HAP-1 (cell line): Measurements from ENCODE around the gene GRM8.

Experiments
- DNase-seq, 2 experiments: peaks; one replicate each; pipeline ENCODE4 v3.0.0-alpha.2; 2016 to 2020; ENCODE audit warnings: low spot score in 2 of 2
- H3K27me3 ChIP-seq: fragments of 250-450 bp; sonication (Bioruptor Pico); 2 replicates; pipeline ENCODE4 v1.5.1; 2020; ENCODE audit warnings: low read depth, mild to moderate bottlenecking, moderate library complexity
- H3K36me3 ChIP-seq: fragments of 250-450 bp; sonication (Bioruptor Pico); replicated peaks from 2 replicates; pipeline ENCODE4 v1.5.1; 2020; ENCODE audit warnings: mild to moderate bottlenecking
- H3K4me1 ChIP-seq: fragments of 250-450 bp; sonication (Bioruptor Pico); 2 replicates; pipeline ENCODE4 v1.5.1; 2020; ENCODE audit warnings: mild to moderate bottlenecking
- H3K4me3 ChIP-seq: fragments of 250-450 bp; sonication (Bioruptor Pico); 2 replicates; pipeline ENCODE4 v1.5.1; 2020; ENCODE audit warnings: mild to moderate bottlenecking, moderate library complexity
- H3K9me3 ChIP-seq: fragments of 250-450 bp; sonication (Bioruptor Pico); 2 replicates; pipeline ENCODE4 v1.5.1; 2020; ENCODE audit warnings: mild to moderate bottlenecking, moderate library complexity
- in situ Hi-C: fragments of 300-500 bp; cut with MboI; formaldehyde crosslinking; loops from 3 replicates; pipeline ENCODE4 v1.14.3; 2020; ENCODE audit warnings: low sequenced_read_pairs, inconsistent platforms, mixed read lengths

The GRM8 gene

GRCh38 chr7:127251465-127252376 is 1.0 kb downstream of the GRM8 start:
- in situ Hi-C loops = loop anchor here (25.0 kb wide), 1 partner anchor 439 kb away; no protein-coding TSS in a partner anchor
- Histone ChIP-seq H3K4me3 (peak overlapping the region; percentile 62), H3K27me3 (peaks cover 23% of the 10 kb centered on the region), H3K9me3 (no peaks in the 10 kb centered on the region), H3K4me1 (no peaks in the 10 kb centered on the region), H3K36me3 (no peaks in the 10 kb centered on the region)
- peak in 1 of 2 experiments; percentile 48 for DNase-seq

DNA sequence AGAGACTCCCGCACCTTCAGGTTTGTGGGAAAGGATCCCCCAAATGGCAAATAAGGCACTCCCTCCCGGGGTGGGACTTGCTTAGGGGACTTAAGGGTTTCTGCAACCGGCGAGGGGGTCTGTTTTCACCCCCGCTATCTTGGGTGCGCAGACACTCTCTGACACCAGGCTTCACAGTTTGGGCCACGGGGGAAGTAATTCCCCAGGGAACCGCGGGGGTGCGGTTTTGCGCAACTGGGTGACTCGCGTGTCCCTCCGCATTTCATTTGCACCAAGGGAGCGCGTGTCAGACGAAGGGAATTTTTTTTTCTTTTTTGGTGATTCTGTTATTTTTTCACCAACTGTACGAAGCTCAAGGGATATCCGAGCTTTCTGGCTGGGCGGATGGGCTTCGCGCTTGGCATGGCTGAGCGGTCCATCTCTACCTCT is 1.7 kb downstream of the GRM8 start:
- peaks cover 23% of the 10 kb centered on the region for H3K27me3 ChIP-seq
- no peak for DNase-seq
- in situ Hi-C loops = loop anchor here (25.0 kb wide), 1 partner anchor 439 kb away; no protein-coding TSS in a partner anchor

DNA sequence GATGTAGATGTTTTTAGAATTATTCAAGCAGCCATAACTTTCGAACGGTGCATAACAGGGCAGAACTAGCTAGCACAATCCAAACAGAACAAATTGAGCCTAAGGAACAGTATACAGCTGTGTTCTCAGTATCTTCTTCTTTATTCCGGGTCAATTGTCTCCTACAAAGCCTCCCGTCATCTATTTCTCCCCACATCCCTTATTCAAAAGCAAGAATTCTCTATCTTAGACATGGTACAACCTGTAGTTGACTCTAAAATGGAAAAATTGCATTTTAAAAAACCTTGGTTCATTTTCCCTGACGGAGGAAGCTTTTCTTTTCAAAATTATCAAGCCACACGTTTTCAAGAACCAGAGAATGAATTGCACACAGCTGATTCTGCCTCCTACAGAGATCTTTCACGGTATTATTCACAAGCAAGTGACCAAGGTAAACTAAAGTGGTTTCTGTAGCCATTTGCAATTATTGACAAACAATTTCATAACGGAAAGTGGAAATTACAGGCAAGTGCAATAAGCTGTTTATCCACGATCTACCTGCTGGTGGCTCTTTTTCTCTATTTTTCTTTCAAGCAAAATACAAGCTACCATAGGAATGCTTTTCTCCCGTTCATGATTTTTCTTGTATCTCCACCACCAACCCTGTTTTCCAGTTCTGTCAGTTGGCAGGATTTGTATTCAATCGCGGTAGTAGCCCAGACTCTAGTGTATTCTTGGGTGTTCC is 2.3 kb downstream of the GRM8 start:
- H3K27me3 ChIP-seq = peaks cover 23% of the 10 kb centered on the region
- no peaks in the 10 kb centered on the region for H3K9me3 ChIP-seq
- no peaks in the 10 kb centered on the region for H3K36me3 ChIP-seq
- H3K4me1 ChIP-seq = no peaks in the 10 kb centered on the region
- no peak overlapping the region for H3K4me3 ChIP-seq
- in situ Hi-C loops = loop anchor here (25.0 kb wide), 1 partner anchor 438 kb away; no protein-coding TSS in a partner anchor
- DNase-seq = no peak

More for the DNA sequence above, 1.7 kb downstream of the GRM8 start:
- Histone ChIP-seq H3K4me1 (no peaks in the 10 kb centered on the region), H3K36me3 (no peaks in the 10 kb centered on the region), H3K4me3 (peak overlapping the region; percentile 62; the same call in 1 of the 2 replicates), H3K9me3 (no peaks in the 10 kb centered on the region)

- no peaks in the 10 kb centered on the region for H3K36me3 ChIP-seq
- H3K27me3 ChIP-seq = peaks cover 5% of the 10 kb centered on the region
- no peak for DNase-seq
- in situ Hi-C loops = no loop called here
- H3K4me1 ChIP-seq = no peaks in the 10 kb centered on the region
- no peaks in the 10 kb centered on the region for H3K9me3 ChIP-seq
- H3K4me3 ChIP-seq = no peak overlapping the region
Observed at GRCh38 chr7:127245607-127246006, 7.1 kb downstream of the GRM8 start.

DNA sequence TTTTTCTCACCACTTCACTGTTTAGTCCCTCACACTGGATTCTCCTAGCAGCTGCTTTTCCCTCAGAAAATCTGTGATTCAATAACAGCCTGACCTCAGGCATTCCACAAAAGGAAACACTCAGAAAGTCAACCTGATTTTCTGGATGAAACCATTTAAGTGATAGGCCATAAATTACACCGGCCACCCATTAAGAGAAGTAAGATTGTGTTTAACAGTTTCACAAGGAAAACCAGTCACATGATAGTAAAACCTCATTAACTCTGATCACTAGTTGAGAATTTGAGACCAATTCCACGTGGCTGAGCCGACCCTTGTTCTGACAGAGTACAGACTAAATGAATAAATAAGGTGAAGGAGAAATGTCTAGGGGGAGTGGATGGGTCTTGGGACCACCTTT is 7.7 kb downstream of the GRM8 start:
- Histone ChIP-seq H3K27me3 (no peaks in the 10 kb centered on the region; the same call in 1 of the 2 replicates), H3K4me3 (no peak overlapping the region), H3K9me3 (no peaks in the 10 kb centered on the region), H3K36me3 (no peaks in the 10 kb centered on the region), H3K4me1 (no peaks in the 10 kb centered on the region)
- DNase-seq = no peak
- in situ Hi-C loops = no loop called here

GRCh38 chr7:127239814-127240213 is 12.9 kb downstream of the GRM8 start:
- Histone ChIP-seq H3K9me3 (no peaks in the 10 kb centered on the region), H3K36me3 (no peaks in the 10 kb centered on the region), H3K4me3 (no peak overlapping the region), H3K27me3 (no peaks in the 10 kb centered on the region), H3K4me1 (no peaks in the 10 kb centered on the region)
- in situ Hi-C loops = no loop called here
- no peak for DNase-seq

GRCh38 chr7:127233630-127234029 is 19.1 kb downstream of the GRM8 start:
- in situ Hi-C loops = no loop called here
- DNase-seq = no peak
- Histone ChIP-seq H3K27me3 (no peaks in the 10 kb centered on the region), H3K9me3 (no peaks in the 10 kb centered on the region), H3K4me3 (no peak overlapping the region), H3K4me1 (no peaks in the 10 kb centered on the region), H3K36me3 (no peaks in the 10 kb centered on the region)

GRCh38 chr7:127231415-127231814 is 21.3 kb downstream of the GRM8 start:
- in situ Hi-C loops = no loop called here
- H3K9me3 ChIP-seq = no peaks in the 10 kb centered on the region
- DNase-seq = no peak
- no peaks in the 10 kb centered on the region for H3K4me1 ChIP-seq
- H3K36me3 ChIP-seq = no peaks in the 10 kb centered on the region
- H3K27me3 ChIP-seq = no peaks in the 10 kb centered on the region; the same call in 1 of the 2 replicates
- no peak overlapping the region for H3K4me3 ChIP-seq

DNA sequence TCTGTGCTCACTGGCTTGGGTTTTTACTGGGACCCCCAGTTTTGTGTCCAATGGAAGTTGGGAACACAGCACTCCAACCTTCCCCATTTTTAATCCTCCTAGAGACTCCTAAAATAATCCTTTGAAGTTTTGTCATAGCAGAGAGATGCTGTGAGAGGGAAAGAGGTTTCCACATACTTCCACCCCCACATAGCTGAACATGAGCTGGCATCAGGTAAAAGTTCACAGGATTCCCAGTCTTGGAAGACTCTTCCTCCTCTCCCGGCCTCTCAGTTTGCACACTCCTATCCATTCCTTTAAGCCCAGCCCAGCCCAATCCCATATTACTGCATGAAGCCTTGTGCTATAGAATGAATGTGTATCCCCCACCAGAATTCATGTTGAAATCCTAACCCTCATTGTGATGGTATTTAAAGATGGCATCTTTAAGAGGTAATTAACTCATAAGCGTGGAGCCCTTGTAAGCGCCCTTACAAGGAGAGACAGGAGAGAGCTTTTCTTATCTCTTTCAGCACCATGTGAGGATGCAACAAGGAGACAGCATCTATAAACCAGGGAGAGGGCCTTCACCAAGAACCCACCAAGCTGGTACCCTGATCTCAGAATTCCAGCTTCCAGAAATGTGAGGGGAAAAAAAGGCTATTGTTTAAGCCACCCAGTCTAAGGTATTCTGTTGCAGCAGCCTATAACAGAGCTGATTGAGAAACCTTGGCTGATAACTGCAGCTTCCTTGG is 22.4 kb downstream of the GRM8 start:
- H3K36me3 ChIP-seq = no peaks in the 10 kb centered on the region
- no peaks in the 10 kb centered on the region for H3K9me3 ChIP-seq
- peaks cover 4% of the 10 kb centered on the region; the same call in 1 of the 2 replicates for H3K27me3 ChIP-seq
- no peak for DNase-seq
- in situ Hi-C loops = no loop called here
- H3K4me3 ChIP-seq = no peak overlapping the region
- no peaks in the 10 kb centered on the region for H3K4me1 ChIP-seq

DNA sequence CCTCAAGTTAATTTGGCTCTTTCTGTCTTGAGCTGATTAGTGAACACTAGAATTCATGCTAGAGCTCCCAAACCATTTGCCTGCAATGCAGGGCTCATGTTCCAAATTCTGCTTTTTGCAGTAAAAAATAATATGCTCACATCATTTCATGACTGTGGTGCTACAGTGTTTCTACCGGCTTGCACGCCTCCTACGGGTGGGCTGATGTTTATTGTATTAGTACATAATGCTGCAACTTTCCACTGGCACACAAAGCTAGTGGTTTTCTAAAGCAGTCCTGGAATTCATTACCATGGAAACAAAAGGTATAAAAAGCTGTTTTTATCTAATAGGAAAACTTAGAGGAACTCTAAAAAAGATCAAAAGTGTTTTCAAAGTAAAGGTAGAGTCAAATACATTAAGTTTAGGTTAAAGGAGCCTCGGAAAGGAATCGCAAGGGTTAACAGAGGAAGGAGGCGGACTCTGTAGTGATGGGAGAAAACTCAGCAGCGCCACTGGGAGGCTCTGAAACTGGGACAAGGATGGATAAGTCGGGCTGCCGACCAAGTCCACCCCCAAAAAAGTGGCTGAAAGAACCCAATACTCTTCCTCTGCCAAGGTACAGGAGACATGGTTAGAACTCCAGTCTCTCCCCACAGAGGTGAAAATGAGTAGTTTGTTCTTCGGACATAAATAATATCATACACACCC is 25.9 kb downstream of the GRM8 start:
- in situ Hi-C loops = no loop called here
- Histone ChIP-seq H3K9me3 (no peaks in the 10 kb centered on the region), H3K27me3 (peaks cover 4% of the 10 kb centered on the region; the same call in 1 of the 2 replicates), H3K36me3 (no peaks in the 10 kb centered on the region), H3K4me1 (no peaks in the 10 kb centered on the region), H3K4me3 (no peak overlapping the region)
- no peak for DNase-seq

GRCh38 chr7:127221731-127222130 is 31.0 kb downstream of the GRM8 start:
- H3K4me1 ChIP-seq = no peaks in the 10 kb centered on the region
- H3K4me3 ChIP-seq = no peak overlapping the region
- in situ Hi-C loops = no loop called here
- H3K36me3 ChIP-seq = no peaks in the 10 kb centered on the region
- no peak for DNase-seq
- H3K27me3 ChIP-seq = peaks cover 4% of the 10 kb centered on the region; the same call in 1 of the 2 replicates
- no peaks in the 10 kb centered on the region for H3K9me3 ChIP-seq

GRCh38 chr7:127214956-127215718 is 37.6 kb downstream of the GRM8 start:
- H3K9me3 ChIP-seq = no peaks in the 10 kb centered on the region
- no peaks in the 10 kb centered on the region for H3K4me1 ChIP-seq
- no peak overlapping the region for H3K4me3 ChIP-seq
- no peaks in the 10 kb centered on the region for H3K36me3 ChIP-seq
- no peak for DNase-seq
- H3K27me3 ChIP-seq = no peaks in the 10 kb centered on the region
- in situ Hi-C loops = no loop called here
